ENCODE data around the gene PIP5K1C. TPM values are rescaled to one million over a fixed set of nuclear protein-coding genes. Genes with fewer than 3 reads are reported as not detected.

Gene PIP5K1C
- polyA plus RNA-seq, 1 donor (not counting 4 experiments of a cell fraction or from before 2014, with no cell fraction given) = 3.6 TPM

Other genes with a start within 250 kb of the PIP5K1C start
- not detected in 3 replicates for gene SMIM24, start 219.9 kb downstream of the PIP5K1C start, polyA plus RNA-seq
- not detected in 3 replicates for gene SMIM44, start 217.0 kb downstream of the PIP5K1C start, polyA plus RNA-seq
- gene DOHH, start 199.8 kb downstream of the PIP5K1C start, polyA plus RNA-seq = 4.2 to 7.4 TPM (median 6.2 TPM) in 3 replicates
- 23.3 to 28.1 TPM (median 26.3 TPM) in 3 replicates for gene FZR1, start 194.2 kb downstream of the PIP5K1C start, polyA plus RNA-seq
- gene TEKTIP1, start 161.3 kb downstream of the PIP5K1C start, polyA plus RNA-seq = not detected in 3 replicates
- 30.0 to 44.7 TPM (median 34.8 TPM) in 3 replicates for gene MFSD12, start 142.9 kb downstream of the PIP5K1C start, polyA plus RNA-seq
- 27.9 to 38.3 TPM (median 27.9 TPM) in 3 replicates for gene HMG20B, start 127.5 kb downstream of the PIP5K1C start, polyA plus RNA-seq
- gene GIPC3, start 115.0 kb downstream of the PIP5K1C start, polyA plus RNA-seq = not detected in 3 replicates
- gene TBXA2R, start 93.6 kb downstream of the PIP5K1C start, polyA plus RNA-seq = not detected in 3 replicates
- gene CACTIN, start 73.7 kb downstream of the PIP5K1C start, polyA plus RNA-seq = 10.8 to 15.0 TPM (median 11.1 TPM) in 3 replicates
- 0.02 to 0.08 TPM in 2 of 3 replicates, not detected in the other for gene TJP3, start 7.9 kb upstream of the PIP5K1C start, polyA plus RNA-seq
- 5.6 to 14.0 TPM (median 6.7 TPM) in 3 replicates for gene APBA3, start 61.2 kb upstream of the PIP5K1C start, polyA plus RNA-seq
- 27.0 to 35.6 TPM (median 30.0 TPM) in 3 replicates for gene MRPL54, start 62.2 kb upstream of the PIP5K1C start, polyA plus RNA-seq
- gene RAX2, start 71.8 kb upstream of the PIP5K1C start, polyA plus RNA-seq = not detected in 3 replicates
- gene MATK, start 85.9 kb upstream of the PIP5K1C start, polyA plus RNA-seq = 0.05 to 0.27 TPM (median 0.16 TPM) in 3 replicates
- not detected in 3 replicates for gene ZFR2, start 168.6 kb upstream of the PIP5K1C start, polyA plus RNA-seq
- gene ATCAY, start 180.2 kb upstream of the PIP5K1C start, polyA plus RNA-seq = not detected in 3 replicates
- gene NMRK2, start 232.6 kb upstream of the PIP5K1C start, polyA plus RNA-seq = not detected in 3 replicates

Measured in keratinocyte (primary cell).